Vagina (tissue), 2 donors: Measurements from ENCODE around the gene PLEKHM3. TPM values are rescaled to one million over a fixed set of nuclear protein-coding genes. Genes with fewer than 3 reads are reported as not detected.

ENCODE experiments used
- DNase-seq, 2 donors: peaks; one replicate each; pipeline ENCODE4 v3.0.0-alpha.2; 2017; ENCODE audit errors: extremely low spot score in 2 of 2
- H3K27ac ChIP-seq: fragments of 200-600 bp; sonication (generic); one replicate; pipeline ENCODE4 v1.5.1; 2019
- H3K27me3 ChIP-seq: fragments of 200-600 bp; sonication (generic); one replicate; pipeline ENCODE4 v1.5.1; 2019
- H3K36me3 ChIP-seq, 2 donors: fragments of 200-600 bp; sonication (generic); one replicate each; pipeline ENCODE4 v1.5.1; 2017 to 2019
- H3K4me1 ChIP-seq: fragments of 200-600 bp; sonication (generic); one replicate; pipeline ENCODE4 v1.5.1; 2019
- H3K4me3 ChIP-seq, 2 donors: fragments of 200-600 bp; sonication (generic); 1 replicate in 1 of 2; 2 replicates in 1 of 2; pipeline ENCODE4 v1.5.1; 2016 to 2019
- H3K9me3 ChIP-seq: fragments of 200-600 bp; sonication (generic); one replicate; pipeline ENCODE4 v1.5.1; 2019
- POLR2A ChIP-seq, 2 donors: fragments of 450-650 bp; IDR thresholded peaks; one replicate each; pipeline ENCODE4 v1.6.1; 2017; ENCODE audit warnings: antibody characterized with exemption in 2 of 2, mild to moderate bottlenecking in 2 of 2, moderate library complexity in 2 of 2
- POLR2AphosphoS5 ChIP-seq, 2 donors: sonication (generic); formaldehyde crosslinking; IDR thresholded peaks; one replicate each; pipeline ENCODE4 v1.9.0; 2017; ENCODE audit warnings: antibody characterized with exemption in 2 of 2, mild to moderate bottlenecking in 2 of 2, low read depth in 1 of 2; ENCODE audit not compliant: insufficient read depth in 1 of 2
- intact Hi-C: fragments of 100-400 bp; cut with DNase I; formaldehyde crosslinking; loops from one replicate; pipeline ENCODE4 v1.15.1; 2023
- total RNA-seq: library from RNA; depleted of rRNA; stranded (reverse); fragments of >200 nt; gene quantifications from one replicate; pipeline ENCODE4 v1.2.3, GENCODE V29; 2016
- TF ChIP-seq, protein P1 (sequence below), 3 experiments: fragments of 450-650 bp in 2 of 3; fragments of 200-600 bp in 1 of 3; sonication (generic) in 1 of 3; IDR thresholded peaks; one replicate each; pipeline ENCODE4 v1.5.1; 2017 to 2019; ENCODE audit warnings: antibody characterized with exemption in 3 of 3, mild to moderate bottlenecking in 2 of 3, moderate library complexity in 2 of 3

Gene PLEKHM3
- total RNA-seq, 1 donor from 2014 or later, result 21.4 TPM

- intact Hi-C loops, result no loop called here
- H3K27me3 ChIP-seq, result no peaks in the 10 kb centered on the region
- TF ChIP-seq POLR2AphosphoS5 (IDR thresholded peaks at IDR 0.05; ENCODE audit: insufficient read depth in 1 of 2, low read depth in 1 of 2) (no peak), POLR2A (IDR thresholded peaks at IDR 0.05) (no peak)
- TF ChIP-seq, protein P1, sequence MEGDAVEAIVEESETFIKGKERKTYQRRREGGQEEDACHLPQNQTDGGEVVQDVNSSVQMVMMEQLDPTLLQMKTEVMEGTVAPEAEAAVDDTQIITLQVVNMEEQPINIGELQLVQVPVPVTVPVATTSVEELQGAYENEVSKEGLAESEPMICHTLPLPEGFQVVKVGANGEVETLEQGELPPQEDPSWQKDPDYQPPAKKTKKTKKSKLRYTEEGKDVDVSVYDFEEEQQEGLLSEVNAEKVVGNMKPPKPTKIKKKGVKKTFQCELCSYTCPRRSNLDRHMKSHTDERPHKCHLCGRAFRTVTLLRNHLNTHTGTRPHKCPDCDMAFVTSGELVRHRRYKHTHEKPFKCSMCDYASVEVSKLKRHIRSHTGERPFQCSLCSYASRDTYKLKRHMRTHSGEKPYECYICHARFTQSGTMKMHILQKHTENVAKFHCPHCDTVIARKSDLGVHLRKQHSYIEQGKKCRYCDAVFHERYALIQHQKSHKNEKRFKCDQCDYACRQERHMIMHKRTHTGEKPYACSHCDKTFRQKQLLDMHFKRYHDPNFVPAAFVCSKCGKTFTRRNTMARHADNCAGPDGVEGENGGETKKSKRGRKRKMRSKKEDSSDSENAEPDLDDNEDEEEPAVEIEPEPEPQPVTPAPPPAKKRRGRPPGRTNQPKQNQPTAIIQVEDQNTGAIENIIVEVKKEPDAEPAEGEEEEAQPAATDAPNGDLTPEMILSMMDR (IDR thresholded peaks at IDR 0.05), result no peak
- no peaks in the 10 kb centered on the region for H3K4me1 ChIP-seq
- no peak for DNase-seq
- no peaks in the 10 kb centered on the region for H3K9me3 ChIP-seq
- H3K36me3 ChIP-seq, result no peaks in the 10 kb centered on the region
- no peak overlapping the region for H3K4me3 ChIP-seq
- H3K27ac ChIP-seq, result no peak overlapping the region
Observed at GRCh38 chr2:207867905-207868304, 157.4 kb downstream of the PLEKHM3 start.

- Histone ChIP-seq H3K27me3 (no peaks in the 10 kb centered on the region), H3K4me1 (no peaks in the 10 kb centered on the region), H3K4me3 (no peak overlapping the region), H3K9me3 (no peaks in the 10 kb centered on the region), H3K27ac (no peak overlapping the region), H3K36me3 (no peaks in the 10 kb centered on the region)
- intact Hi-C loops, result no loop called here
- no peak for DNase-seq
- no peak for TF ChIP-seq POLR2A (IDR thresholded peaks at IDR 0.05)
- no peak for TF ChIP-seq POLR2AphosphoS5 (IDR thresholded peaks at IDR 0.05; ENCODE audit: insufficient read depth in 1 of 2, low read depth in 1 of 2)
- TF ChIP-seq, protein P1 (IDR thresholded peaks at IDR 0.05), result no peak
Observed at GRCh38 chr2:207867056-207867455, 158.3 kb downstream of the PLEKHM3 start.

DNA sequence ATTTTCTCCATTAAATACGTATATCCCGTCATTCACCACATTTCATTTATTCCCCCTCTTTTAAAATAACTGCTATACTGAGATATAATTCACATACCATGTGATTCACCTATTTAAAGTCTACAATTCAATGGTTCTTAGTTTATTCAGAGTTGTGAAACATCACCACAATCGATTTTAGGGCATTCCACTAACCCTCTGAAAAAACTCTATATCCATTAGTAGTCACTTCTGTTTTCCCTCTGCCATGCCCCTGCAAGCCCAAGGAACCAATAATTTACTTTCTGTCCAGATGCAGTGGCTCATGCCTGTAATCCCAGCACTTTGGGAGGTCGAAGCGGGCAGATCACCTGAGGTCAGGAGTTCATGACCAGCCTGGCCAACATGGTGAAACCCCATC is 160.1 kb downstream of the PLEKHM3 start:
- Histone ChIP-seq H3K27ac (no peak overlapping the region), H3K27me3 (no peaks in the 10 kb centered on the region), H3K36me3 (no peaks in the 10 kb centered on the region), H3K9me3 (no peaks in the 10 kb centered on the region), H3K4me3 (no peak overlapping the region), H3K4me1 (no peaks in the 10 kb centered on the region)
- TF ChIP-seq POLR2AphosphoS5 (IDR thresholded peaks at IDR 0.05; ENCODE audit: insufficient read depth in 1 of 2, low read depth in 1 of 2) (no peak), POLR2A (IDR thresholded peaks at IDR 0.05) (no peak)
- TF ChIP-seq, protein P1 (IDR thresholded peaks at IDR 0.05), result no peak
- intact Hi-C loops, result no loop called here
- no peak for DNase-seq

DNA sequence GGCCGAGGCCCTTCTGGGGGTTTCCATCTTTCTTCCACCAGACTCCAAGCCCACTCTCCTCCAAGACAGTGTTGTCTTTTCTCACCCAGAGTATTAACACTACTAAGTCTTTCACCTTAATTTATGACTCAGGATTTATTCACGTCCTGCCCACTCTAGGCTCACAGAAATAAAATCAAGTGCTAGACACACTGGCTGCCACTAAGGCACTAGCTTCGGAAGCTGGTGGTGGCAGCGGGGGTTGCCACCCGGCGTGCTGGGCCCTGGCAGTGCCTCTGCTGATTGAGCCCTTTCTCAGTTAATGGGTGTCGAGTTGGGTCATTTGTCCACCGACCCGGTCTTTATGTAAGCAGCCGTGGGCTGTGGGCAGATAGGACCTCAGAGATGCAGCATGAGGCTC is 162.0 kb downstream of the PLEKHM3 start:
- intact Hi-C loops, result no loop called here
- H3K9me3 ChIP-seq, result no peaks in the 10 kb centered on the region

GRCh38 chr2:207861789-207862188 is 163.5 kb downstream of the PLEKHM3 start:
- DNase-seq, result no peak
- intact Hi-C loops, result no loop called here
- Histone ChIP-seq H3K9me3 (no peaks in the 10 kb centered on the region), H3K4me1 (no peaks in the 10 kb centered on the region), H3K36me3 (no peaks in the 10 kb centered on the region), H3K27me3 (no peaks in the 10 kb centered on the region), H3K4me3 (no peak overlapping the region), H3K27ac (no peak overlapping the region)
- no peak for TF ChIP-seq POLR2AphosphoS5 (IDR thresholded peaks at IDR 0.05; ENCODE audit: insufficient read depth in 1 of 2, low read depth in 1 of 2)
- TF ChIP-seq, protein P1 (IDR thresholded peaks at IDR 0.05), result no peak
- no peak for TF ChIP-seq POLR2A (IDR thresholded peaks at IDR 0.05)

More for the DNA sequence above, 162.0 kb downstream of the PLEKHM3 start:
- DNase-seq, result no peak
- no peak overlapping the region for H3K27ac ChIP-seq
- no peaks in the 10 kb centered on the region for H3K4me1 ChIP-seq
- no peaks in the 10 kb centered on the region for H3K36me3 ChIP-seq
- H3K4me3 ChIP-seq, result no peak overlapping the region
- no peaks in the 10 kb centered on the region for H3K27me3 ChIP-seq
- no peak for TF ChIP-seq POLR2A (IDR thresholded peaks at IDR 0.05)
- TF ChIP-seq, protein P1 (IDR thresholded peaks at IDR 0.05), result no peak
- TF ChIP-seq POLR2AphosphoS5 (IDR thresholded peaks at IDR 0.05; ENCODE audit: insufficient read depth in 1 of 2, low read depth in 1 of 2), result no peak
